HG03103 (cell line): Measurements from ENCODE around the gene RHOXF1.
"Not testable (repeated sequence)": the region's sequence is repeated elsewhere in the genome, so short reads cannot be mapped to it uniquely, and the experiment has no call there.

ENCODE experiments used
- ATAC-seq: cut with Tn5 transposase; IDR thresholded peaks from one replicate; pipeline ENCODE4 v1.9.1; 2021; ENCODE audit warnings: low read depth; ENCODE audit not compliant: unreplicated experiment

The RHOXF1 gene, protein sequence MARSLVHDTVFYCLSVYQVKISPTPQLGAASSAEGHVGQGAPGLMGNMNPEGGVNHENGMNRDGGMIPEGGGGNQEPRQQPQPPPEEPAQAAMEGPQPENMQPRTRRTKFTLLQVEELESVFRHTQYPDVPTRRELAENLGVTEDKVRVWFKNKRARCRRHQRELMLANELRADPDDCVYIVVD

DNA sequence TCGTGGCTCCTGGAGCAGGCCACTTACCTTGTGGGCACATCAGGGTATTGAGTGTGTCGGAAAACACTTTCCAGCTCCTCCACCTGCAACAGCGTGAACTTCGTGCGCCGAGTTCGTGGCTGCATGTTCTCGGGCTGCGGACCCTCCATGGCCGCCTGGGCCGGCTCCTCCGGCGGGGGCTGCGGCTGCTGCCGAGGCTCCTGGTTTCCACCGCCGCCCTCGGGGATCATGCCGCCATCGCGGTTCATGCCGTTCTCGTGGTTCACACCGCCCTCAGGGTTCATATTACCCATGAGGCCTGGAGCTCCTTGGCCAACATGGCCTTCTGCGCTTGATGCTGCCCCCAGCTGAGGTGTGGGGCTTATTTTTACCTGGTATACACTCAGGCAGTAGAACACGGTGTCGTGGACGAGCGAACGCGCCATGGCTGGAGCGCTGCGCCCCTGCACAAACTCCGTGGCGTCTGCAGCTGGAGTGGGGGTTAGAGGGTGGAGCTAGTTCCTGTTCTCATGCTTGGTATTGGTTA, at the start of gene RHOXF1:
Gene RHOXF1 (minus strand): TSS at position 476 of the 526 bp plus-strand sequence. CDS start 51 bp downstream, at position 425.
- no peak for ATAC-seq

DNA sequence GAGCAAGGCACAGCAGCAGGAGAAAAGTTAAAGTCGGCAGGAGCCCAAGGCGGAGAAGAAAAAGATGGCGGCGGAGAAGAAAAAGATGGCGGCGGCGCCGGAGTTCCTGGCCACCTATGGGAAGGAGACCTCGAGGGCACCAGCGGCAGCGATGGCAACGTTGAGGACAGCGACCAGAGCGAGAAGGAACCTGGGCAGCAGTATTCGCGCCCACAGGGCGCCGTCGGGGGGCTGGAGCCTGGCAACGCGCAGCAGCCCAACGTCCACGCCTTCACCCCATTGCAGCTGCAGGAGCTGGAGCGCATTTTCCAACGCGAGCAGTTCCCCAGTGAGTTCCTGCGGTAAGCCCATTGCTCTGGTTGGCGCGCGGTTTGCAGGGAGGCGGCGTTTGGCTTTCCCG, 43.4 kb upstream of the RHOXF1 start:
- not testable (repeated sequence) for ATAC-seq

DNA sequence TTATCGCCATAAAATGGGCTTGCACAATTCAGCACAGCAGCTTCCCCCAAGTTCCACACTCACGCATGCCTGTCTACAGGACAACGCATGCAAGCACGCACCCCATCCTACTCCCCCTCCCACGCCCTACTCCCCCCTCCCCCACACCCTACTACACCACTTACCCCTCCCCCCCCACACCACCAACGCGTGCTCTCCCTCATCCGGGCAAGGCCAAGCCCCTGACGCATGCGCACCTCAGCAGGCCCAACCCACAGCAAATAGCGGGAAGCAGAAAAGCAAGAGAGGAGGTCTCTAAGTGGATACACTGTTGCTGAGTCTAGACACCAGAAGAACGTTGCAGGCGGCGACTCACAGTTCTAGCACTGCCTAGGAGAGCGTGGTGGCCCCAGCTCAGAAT, 42.6 kb upstream of the RHOXF1 start, which contains the start of gene RHOXF2:
Gene RHOXF2 (plus strand): TSS at position 301 of the 400 bp plus-strand sequence. CDS start 138 bp downstream, outside the sequence.
- not testable (repeated sequence) for ATAC-seq

DNA sequence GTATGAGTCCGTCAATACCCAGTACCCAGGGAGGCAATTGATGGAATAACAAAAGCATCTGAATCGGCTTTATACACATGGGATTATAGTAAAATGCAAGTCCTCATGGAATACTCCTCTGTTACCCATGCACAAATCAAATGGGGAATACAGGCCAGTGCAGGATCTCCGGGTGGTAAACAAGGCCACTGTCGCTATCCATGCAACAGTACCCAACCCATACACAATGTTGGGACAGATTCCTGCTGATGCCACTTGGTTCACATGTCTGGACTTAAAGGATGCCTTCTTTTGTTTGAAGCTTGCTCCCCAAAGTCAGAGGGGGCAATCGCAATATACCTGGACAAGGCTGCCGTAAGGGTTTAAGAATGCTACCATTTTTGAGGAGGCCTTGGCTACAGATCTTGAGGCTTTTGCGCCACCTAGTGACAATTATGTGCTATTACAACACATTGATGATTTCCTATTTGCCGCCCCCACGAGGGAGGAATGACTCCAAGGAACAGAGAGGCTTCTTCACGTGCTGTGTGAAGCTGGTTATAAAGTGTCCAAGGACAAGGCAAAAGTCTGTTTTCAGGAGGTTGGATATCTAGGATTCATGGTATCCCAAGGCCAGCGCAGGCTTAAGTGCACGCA, 34.5 kb upstream of the RHOXF1 start:
- ATAC-seq: not testable (repeated sequence)

DNA sequence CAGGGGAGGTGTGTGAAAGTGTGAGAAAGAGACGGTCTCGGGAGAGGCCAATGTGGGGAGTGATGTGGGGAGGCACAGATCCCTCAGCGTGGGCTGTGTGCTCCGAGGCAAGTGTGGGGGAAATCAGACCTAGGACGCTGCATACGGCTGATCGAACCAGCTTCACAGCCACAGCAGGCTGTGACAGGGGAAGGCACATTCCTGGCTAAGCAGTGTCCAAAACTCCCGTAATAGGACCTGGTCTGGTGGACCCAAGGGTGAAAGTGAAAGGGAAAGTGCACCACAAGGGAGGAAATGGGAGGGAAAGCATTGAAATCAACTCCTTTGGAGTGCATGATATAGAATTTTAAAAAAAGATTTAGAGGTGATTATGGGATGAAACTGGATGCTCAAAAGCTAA, 31.8 kb upstream of the RHOXF1 start:
- ATAC-seq: no peak

DNA sequence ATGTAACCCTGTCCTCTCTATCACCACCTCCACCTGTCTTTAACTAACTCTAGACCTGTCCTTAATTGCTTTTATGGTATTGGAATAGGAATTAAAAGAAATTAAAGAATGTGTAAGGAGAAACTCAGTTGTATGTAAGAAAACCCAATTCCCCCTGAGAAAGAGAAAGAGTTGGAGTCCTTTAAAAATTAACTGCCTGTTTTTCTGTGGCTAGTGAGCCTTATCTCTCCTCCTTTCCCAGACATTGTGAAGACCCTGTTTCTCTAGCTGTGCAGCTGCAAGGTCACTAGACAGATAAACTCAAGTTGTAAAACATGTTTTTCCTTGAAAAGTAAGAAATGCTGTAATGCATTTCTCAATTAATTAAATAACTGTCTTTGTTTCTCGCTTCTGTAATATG, 30.6 kb upstream of the RHOXF1 start:
- not testable (repeated sequence) for ATAC-seq

DNA sequence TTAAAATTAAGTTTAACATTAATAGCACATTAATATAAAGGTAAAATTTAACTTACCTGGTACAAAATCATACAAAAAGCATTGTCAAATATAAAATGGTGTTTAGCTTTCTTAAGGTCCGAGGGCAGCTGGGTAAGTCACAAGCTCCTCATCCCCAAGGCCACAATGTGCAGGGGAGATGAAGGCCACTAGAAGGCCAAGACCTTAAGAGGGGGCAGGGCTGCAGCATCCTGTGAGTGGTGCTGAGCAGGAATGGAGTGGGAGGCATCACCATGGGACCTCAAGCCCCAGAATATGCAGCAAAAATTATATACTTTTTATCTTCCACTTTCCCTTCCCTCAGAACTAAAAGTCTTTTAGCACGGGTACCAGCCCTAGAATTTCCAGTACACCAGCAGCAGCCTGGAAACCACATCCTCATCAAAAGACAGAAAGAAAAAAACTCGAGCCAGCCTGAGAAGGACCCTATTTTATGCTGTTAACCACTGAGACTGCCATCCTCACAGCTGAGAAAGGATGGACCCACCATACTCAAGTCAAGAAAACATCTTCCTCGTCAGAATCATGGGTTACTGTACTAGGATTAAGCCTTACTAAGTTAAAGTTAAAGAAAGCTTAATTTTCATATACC, 29.7 kb upstream of the RHOXF1 start:
- ATAC-seq: no peak

DNA sequence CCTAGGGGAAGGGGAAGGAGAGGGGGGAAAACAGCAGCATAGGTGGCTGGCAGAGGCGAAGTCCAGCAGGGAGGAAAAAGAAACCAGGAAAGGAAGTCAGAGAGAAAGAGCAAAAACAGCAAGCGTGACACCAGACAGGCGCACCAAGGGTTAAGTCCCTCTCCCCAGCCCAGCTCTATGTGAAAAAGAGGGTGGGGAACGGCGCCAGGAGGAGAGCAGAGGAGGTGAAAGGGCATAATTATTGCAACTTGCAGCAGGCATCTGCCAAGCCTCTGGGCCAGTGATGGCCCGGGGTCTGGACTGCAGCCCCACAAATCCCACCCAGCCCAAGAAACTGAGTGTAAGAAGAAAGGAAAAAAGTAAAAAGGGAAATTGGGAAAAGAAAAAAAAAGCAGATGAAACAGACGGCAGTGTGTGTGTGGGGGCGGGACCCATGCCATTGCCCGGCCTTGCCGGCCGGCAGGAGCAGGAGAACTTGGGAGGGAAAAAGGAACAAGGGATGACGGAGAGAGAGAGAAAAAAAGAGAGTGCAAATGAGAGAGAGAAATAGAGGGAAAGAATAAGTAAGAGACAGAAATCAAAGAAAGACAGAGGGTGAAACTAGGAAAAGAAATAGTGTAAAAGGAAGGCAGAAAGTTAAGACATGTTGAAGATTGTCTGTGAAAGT, 28.6 kb upstream of the RHOXF1 start:
- no peak for ATAC-seq

DNA sequence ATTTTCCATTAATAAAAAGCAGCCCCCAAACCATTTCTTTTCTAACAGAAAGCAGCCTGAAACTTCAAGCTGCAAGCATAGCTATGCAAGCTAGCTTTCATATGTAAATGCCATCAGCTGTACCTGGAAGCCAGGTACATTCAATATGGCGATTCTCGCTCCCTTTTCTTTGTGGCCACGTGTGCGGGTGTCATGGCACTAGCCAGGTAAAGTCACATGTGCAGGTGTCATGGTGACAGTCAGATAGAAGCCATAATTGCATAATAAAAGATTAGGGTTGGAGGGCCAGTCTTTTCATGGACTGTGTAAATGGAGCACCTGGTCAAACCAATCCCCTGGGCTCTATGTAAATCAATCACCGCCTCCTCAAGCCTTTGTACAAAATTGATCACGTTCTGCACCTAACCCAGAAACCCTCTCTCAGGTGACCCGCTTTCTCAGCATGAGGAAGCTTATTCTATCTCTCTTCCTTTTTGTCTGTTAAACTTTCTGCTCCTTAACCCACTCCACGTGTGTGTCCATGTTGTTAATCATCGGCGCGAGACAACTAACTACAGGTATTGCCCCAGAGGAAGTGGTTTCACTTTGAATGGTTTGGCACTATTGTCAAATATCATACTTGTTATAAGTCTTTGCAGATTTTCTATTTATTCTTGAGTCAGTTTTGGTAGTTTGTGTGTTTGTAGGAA, 24.7 kb upstream of the RHOXF1 start:
- ATAC-seq: no peak

DNA sequence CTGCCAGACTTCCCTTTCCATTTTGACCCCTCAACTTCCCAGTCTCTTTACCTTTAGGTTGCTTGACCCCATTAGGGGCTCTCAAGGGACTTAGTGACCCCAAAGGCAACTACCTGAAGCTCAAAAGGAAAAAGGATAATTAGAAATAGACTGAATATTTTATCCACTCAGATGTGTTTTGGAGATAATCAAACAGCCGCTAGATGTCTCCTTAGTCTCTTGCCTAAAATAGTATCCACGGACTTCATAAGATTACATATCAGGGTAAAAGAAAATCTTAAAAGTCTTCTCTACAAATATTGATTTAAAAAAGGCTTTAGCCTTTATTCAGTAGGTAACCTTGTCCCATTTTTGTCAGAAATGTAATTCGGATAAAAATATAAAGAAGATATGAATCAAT, 21.7 kb upstream of the RHOXF1 start:
- no peak for ATAC-seq

DNA sequence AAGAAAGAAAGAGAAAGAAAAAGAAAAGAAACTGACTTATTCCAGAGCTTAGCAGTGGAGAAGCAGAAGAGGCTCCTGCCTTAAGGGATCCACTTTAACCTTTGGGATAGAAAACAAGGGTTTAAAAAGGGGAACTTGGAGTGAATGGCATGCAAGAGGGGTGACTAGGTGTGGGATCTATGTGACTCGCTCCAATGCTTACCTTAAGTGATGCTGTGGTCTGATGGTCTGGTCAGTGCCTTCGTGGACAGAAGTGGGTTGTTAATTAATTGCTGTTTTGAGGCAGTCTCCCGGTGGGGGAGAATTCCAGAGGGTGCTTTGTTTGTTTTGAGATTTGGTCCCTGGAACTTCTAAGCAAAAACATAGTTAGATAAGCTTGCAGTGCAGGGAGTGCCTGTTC, 21.1 kb upstream of the RHOXF1 start:
- ATAC-seq: no peak

DNA sequence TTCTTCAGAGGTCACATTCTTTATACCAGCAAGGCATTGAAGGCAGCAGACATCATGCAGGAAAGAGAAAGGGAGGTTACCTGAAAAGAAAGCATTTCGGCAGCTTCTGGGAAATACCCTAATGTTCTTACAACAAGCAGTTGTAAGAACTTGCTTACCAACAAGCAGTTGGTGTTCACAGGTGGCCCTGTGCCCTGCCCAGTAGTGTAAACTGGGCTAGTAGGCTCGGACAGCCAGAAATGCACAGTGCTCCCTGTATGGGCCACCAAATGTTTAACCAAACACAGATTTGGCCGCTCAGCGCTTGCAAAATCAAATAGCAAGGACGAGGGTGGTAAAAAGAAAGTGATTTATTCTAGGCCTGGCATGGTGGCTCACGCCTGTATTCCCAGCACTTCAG, 20.4 kb upstream of the RHOXF1 start:
- no peak for ATAC-seq

DNA sequence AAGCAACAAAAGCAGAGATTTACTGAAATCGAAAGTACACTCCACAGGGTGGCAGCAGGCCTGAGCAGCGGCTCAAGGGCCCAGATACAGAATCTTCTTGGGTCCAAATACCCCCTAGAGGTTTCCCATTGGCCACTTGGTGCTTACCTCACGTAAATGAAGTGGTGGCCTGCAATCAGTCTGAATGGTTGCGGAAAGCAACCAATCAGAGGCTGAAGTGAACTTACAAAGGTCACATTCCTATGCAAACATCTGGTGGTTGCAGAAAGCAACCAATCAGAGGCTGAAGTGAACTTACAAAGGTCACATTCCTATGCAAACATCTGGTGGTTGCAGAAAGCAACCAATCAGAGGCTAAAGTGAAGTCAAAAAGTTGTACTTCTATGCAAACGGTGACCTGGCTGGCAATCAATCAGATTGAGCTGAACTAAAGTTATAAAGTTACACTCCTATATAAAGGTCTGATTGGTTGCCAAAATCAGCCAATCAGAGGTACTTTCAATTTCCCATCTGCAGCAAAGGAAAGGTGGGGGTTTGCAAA, 12.7 kb upstream of the RHOXF1 start:
- ATAC-seq: not testable (repeated sequence)

DNA sequence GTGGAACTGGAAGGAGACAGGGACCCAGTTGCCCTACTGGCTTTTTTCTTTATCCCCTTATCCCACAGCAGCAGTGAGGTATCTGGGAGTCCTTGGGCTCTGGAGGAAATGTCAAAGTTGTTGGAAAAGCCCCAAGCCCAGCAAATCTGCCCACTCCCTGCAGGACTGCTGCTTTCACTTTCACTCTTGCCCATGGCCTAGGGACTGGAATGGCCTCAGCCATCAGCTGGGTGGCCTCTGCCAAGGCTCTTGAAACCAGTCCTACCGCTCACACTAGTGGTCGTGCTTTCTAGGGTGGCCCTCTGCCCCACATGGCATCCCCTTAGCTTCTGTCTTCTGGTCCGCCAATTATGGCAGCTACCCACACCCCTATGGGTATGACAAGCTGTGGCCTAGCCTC, 9.7 kb upstream of the RHOXF1 start:
- no peak for ATAC-seq

DNA sequence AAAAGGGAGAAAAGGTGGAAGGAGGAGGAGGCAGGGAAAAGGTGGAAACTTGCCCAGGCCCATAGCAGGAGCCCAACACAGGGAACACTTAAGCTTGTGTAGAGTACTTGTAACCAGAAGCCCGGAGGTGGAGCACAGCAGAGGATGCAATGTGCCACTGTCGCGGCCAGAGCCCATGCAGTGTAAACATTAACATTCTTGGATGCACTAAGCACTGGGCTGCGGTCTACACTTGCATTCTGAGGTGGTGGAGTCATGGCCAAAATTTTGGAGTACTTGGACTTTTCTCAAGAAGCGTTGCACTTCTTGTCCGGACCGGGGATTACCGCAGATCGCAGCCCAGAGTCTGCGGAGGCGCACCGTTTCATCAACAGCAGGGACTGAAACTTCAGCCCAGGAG, 4.5 kb upstream of the RHOXF1 start:
- ATAC-seq: no peak

DNA sequence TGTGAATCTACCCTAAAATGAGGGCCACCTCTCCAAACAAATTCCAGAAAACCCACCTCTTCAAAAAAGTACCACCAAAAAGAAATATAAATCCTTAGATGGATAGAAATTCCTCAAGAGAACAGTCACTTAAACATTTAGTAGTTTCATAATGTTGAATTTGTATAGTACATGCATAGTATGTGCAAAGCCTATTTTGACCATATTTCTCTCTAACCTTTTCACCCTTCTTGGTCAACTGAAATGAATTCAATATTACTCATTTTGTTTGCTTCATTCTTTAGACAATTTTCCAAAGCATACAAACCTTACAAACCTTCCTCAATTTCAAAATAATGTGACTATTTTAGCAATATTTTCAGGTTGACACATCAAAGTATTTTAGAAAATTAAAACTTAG, 4.1 kb downstream of the RHOXF1 start:
- ATAC-seq: no peak

DNA sequence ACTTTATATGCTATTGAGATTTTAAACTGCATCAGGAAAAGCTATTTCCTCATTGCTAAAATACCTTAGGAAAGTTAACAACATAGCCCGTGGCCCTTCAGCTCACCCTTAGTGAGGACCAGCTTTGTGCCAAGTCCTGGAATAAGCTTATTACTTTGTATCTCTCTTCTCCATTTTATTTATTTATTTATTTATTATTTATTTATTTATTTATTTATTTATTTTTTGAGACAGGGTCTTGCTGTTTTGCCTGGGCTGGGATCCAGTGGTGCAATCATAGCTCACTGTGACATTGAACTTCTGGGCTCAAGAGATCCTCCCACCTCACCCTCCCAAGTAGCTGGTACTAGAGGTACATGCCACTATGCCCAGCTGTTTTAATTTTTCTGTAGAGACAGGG, 6.3 kb downstream of the RHOXF1 start:
- no peak for ATAC-seq

DNA sequence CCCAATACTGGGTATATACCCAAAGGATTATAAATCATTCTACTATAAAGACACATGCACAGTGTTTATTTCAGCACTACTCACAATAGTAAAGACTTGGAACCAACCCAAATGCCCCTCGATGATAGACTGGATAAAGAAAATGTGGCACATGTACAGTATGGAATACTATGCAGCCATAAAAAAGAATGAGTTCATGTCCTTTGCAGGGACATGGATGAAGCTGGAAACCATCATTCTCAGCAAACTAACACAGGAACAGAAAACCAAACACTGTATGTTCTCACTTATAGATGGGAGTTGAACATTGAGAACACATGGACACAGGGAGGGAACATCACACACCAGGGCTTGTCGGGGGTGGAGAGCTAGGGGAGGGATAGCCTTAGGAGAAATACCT, 11.0 kb downstream of the RHOXF1 start:
- not testable (repeated sequence) for ATAC-seq

DNA sequence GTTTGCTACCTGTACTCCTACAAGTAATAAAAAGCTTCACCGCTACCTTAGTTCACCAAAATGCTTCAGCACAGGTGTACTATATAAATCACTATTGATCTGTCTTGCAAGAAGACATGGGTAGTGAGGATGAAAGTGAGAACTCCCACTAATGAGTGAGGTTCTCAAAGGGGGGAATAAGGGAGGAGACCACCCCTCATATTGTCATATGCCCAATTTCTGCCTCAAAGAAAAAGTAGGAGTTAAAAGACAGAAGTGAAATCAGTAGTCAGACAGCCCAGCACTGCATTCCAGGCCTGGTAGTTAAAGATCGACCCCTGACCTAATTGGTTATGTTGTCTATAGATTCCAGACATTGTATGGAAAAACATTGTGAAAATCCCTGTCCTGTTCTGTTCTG, 14.7 kb downstream of the RHOXF1 start:
- ATAC-seq: not testable (repeated sequence)

DNA sequence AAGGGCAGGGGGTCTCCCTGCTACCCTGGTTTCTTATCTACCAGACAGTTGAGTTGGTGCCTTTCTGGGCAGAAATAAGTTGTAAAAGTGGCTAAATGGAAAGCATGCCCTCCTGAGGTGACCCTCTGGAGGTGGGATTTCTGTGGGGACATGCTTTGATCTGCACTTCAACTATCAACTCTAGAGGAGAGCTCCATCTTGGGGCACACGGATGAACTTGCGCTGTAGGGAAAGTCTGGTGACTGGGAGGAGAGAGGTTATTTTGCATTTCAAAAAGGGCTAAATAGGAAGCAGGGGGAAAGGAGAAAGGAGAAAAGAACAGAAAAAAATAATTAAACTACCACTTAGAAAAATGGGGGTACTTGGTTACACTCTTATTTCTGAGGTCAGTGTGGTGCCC, 25.5 kb downstream of the RHOXF1 start:
- ATAC-seq: no peak
